Activated CD4-positive, alpha-beta T cell treated with anti-CD3 and anti-CD28 coated beads, Interleukin-2, amount 10 ng/mL, durations not matched to agents 24 days and 14 days (primary cell): ENCODE data around the gene SRR. TPM values are rescaled to one million over a fixed set of nuclear protein-coding genes. Genes with fewer than 3 reads are reported as not detected.
"Not testable (repeated sequence)": the region's sequence is repeated elsewhere in the genome, so short reads cannot be mapped to it uniquely, and the experiment has no call there.

Source experiments
- DNase-seq: peaks from one replicate; pipeline ENCODE4 v3.0.0; 2022
- H3K27ac Mint-ChIP-seq: one replicate; pipeline ENCODE4 v1.8.0; 2022; ENCODE audit warnings: mild to moderate bottlenecking, mixed read lengths
- H3K27me3 Mint-ChIP-seq: one replicate; pipeline ENCODE4 v1.8.0; 2022; ENCODE audit warnings: mixed read lengths
- H3K36me3 Mint-ChIP-seq: one replicate; pipeline ENCODE4 v1.8.0; 2022; ENCODE audit warnings: low read depth, mild to moderate bottlenecking, mixed read lengths
- H3K4me1 Mint-ChIP-seq: one replicate; pipeline ENCODE4 v1.8.0; 2021; ENCODE audit warnings: mixed read lengths
- H3K4me3 Mint-ChIP-seq: one replicate; pipeline ENCODE4 v1.8.0; 2022; ENCODE audit warnings: mild to moderate bottlenecking, moderate library complexity, mixed read lengths
- H3K9me3 Mint-ChIP-seq: one replicate; pipeline ENCODE4 v1.8.0; 2021; ENCODE audit warnings: mixed read lengths
- intact Hi-C: fragments of 100-400 bp; cut with micrococcal nuclease; formaldehyde crosslinking; loops from one replicate; pipeline ENCODE4 v1.15.1; 2023
- total RNA-seq: library from RNA; stranded (reverse); gene quantifications from 2 replicates; pipeline ENCODE4 v1.2.3, GENCODE V29; 2022

The SRR gene
- total RNA-seq, 1 donor from 2014 or later = 13.8 TPM

DNA sequence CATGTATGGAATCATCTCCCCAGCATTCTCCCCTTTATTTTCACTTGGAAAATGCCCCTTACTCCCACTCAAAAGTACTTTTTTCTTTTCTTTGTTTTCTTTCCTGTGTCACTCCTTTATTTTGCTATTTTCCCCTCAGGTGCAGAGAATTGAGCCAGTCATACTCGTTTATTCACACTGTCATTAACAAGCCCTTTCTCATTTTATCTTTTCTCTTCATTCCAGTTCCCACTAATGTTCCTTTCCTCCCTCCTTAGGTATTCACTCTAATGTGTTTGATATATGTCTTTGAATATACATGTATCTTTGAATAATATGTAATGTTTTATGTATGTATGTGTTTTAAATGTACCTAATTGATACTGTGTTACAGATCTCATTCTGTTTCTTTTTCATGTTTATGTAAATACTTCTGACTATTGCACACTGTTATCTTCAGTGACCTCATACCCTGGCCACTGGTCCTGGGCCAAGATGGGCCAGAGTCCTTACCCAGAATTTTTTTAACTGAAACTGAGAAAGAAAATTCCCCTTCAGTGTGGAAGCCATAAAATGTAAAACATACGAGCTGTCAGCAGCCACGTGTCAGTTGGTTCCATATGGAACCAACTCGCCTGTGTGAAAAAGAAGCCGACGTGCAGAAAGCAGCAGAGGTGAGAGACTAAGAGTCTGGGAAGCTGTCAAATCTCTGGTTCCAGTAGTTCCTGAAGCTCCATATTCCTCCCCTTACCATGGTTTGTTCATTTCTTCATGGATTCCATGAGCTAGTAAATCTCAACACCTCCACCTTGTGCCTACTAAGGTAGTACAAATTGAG lies 5.8 kb downstream of the SRR start:
- intact Hi-C loops = no loop called here
- Mint-ChIP-seq H3K27ac (no peak overlapping the region), H3K4me3 (no peak overlapping the region), H3K27me3 (no peaks in the 10 kb centered on the region), H3K4me1 (peaks cover 17% of the 10 kb centered on the region), H3K9me3 (no peaks in the 10 kb centered on the region), H3K36me3 (peaks cover 12% of the 10 kb centered on the region)
- DNase-seq = no peak

DNA sequence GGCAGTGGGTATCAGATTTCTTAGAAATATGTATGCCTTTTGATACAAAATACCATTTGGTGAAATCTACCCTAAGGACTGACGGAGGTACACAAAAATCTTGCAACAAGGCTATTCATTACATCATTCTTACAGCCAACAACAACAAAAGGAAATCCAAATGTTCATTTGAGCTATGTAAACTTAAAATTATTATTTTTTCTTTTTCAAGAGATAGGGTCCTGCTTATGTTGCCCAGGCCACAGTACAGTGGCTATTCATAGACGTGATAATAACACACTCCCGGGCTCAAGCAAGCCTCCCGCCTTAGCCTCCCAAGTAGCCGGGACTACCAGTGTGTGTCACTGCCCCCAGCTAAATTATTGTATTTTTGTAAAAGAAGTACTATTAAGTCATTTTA lies 9.0 kb downstream of the SRR start:
- Mint-ChIP-seq H3K27ac (no peak overlapping the region), H3K9me3 (no peaks in the 10 kb centered on the region), H3K27me3 (no peaks in the 10 kb centered on the region), H3K4me1 (peaks cover 4% of the 10 kb centered on the region), H3K36me3 (peaks cover 3% of the 10 kb centered on the region), H3K4me3 (no peak overlapping the region)
- intact Hi-C loops = no loop called here
- no peak for DNase-seq

DNA sequence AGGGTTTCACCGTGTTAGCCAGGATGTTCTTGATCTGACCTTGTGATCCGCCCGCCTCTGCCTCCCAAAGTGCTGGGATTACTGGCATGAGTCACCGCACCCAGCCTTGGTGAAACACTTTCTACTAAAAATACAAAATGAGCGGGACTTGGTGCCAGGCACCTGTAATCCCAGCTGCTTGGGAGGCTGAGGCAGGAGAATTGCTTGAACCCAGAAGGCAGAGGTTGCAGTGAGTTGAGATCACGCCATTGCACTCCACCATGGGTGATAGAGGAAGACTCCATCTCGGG lies 13.1 kb downstream of the SRR start:
- intact Hi-C loops, H3K27me3 Mint-ChIP-seq, H3K4me1 Mint-ChIP-seq, H3K4me3 Mint-ChIP-seq, H3K27ac Mint-ChIP-seq, DNase-seq, H3K9me3 Mint-ChIP-seq: not testable (repeated sequence)
- peaks cover 19% of the 10 kb centered on the region for H3K36me3 Mint-ChIP-seq

DNA sequence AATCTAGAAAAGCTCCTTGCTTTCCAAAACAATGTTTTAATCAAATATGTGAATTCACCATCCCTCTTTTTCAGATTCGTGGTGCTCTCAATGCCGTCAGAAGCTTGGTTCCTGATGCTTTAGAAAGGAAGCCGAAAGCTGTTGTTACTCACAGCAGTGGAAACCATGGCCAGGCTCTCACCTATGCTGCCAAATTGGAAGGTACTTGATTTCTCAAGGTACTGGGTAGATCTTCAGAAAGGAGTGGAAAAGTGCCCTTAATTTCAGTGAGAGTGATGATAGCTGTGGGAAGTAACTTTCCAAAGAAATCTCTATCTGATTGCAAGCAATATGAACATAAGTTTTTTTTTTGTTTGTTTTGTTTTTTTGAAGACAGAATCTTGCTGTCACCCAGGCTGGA lies 14.0 kb downstream of the SRR start:
- H3K9me3 Mint-ChIP-seq = no peaks in the 10 kb centered on the region
- no peak for DNase-seq
- intact Hi-C loops = no loop called here
- H3K27ac Mint-ChIP-seq = no peak overlapping the region
- peaks cover 2% of the 10 kb centered on the region for H3K4me1 Mint-ChIP-seq
- no peak overlapping the region for H3K4me3 Mint-ChIP-seq
- no peaks in the 10 kb centered on the region for H3K27me3 Mint-ChIP-seq
- H3K36me3 Mint-ChIP-seq = peaks cover 25% of the 10 kb centered on the region

DNA sequence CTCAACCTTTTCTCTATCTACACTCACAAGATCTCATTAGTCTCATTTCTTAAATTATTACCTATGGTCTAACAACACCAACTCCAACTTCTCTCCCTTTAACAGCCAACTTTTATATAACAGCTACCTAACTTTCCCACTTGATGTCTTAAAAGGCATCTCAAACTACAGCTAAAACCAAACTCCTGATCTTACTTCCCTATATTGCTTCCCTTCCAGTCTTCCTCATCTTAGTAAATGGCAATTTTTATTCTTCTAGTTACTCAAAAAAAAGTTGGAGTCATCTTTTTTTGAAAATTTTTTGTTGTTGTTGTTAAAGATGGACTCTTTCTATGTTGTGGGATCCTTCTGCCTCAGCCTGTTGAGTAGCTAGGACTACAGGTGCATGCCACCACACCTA lies 15.3 kb downstream of the SRR start:
- no peak for DNase-seq
- Mint-ChIP-seq H3K4me1 (peaks cover 2% of the 10 kb centered on the region), H3K9me3 (no peaks in the 10 kb centered on the region), H3K36me3 (peaks cover 38% of the 10 kb centered on the region), H3K27ac (no peak overlapping the region), H3K27me3 (no peaks in the 10 kb centered on the region), H3K4me3 (no peak overlapping the region)
- intact Hi-C loops = no loop called here

DNA sequence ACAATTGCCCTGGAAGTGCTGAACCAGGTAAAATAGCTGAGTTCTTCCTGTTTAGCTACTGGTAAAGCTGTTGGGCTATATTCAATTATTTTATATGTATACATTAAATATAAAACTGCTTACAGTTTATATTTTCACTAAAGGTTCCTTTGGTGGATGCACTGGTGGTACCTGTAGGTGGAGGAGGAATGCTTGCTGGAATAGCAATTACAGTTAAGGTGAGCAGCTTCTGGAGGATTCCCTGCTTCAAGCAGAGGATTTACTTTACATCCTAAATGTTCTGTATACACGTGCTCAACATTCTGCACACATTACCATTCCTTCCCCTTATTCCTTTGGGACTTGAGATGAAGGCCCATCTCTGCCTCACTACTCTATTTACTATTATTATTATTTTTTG lies 17.6 kb downstream of the SRR start:
- Mint-ChIP-seq H3K36me3 (peaks cover 54% of the 10 kb centered on the region), H3K27ac (no peak overlapping the region), H3K9me3 (no peaks in the 10 kb centered on the region), H3K4me1 (peaks cover 2% of the 10 kb centered on the region), H3K4me3 (no peak overlapping the region), H3K27me3 (no peaks in the 10 kb centered on the region)
- no peak for DNase-seq
- intact Hi-C loops = no loop called here

DNA sequence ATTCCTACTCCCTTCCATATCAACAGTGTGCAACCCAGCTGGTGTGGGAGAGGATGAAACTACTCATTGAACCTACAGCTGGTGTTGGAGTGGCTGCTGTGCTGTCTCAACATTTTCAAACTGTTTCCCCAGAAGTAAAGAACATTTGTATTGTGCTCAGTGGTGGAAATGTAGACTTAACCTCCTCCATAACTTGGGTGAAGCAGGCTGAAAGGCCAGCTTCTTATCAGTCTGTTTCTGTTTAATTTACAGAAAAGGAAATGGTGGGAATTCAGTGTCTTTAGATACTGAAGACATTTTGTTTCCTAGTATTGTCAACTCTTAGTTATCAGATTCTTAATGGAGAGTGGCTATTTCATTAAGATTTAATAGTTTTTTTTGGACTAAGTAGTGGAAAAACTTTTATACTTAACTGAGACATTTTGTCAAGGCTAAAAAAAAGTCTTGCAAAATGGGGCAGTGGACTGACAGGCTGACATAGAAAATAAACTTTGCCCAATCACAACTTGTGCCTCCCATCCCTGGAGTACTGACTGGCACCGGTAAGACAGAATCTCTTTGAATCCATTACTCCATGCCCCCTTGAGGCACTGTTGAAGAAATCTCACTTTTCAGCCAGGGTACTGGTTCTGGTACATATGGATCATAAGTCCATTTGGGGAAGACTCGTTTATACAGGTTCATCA lies 20.0 kb downstream of the SRR start:
- Mint-ChIP-seq H3K36me3 (peaks cover 63% of the 10 kb centered on the region), H3K4me3 (no peak overlapping the region), H3K27ac (no peak overlapping the region), H3K9me3 (no peaks in the 10 kb centered on the region), H3K27me3 (no peaks in the 10 kb centered on the region), H3K4me1 (peaks cover 2% of the 10 kb centered on the region)
- intact Hi-C loops = no loop called here
- no peak for DNase-seq

DNA sequence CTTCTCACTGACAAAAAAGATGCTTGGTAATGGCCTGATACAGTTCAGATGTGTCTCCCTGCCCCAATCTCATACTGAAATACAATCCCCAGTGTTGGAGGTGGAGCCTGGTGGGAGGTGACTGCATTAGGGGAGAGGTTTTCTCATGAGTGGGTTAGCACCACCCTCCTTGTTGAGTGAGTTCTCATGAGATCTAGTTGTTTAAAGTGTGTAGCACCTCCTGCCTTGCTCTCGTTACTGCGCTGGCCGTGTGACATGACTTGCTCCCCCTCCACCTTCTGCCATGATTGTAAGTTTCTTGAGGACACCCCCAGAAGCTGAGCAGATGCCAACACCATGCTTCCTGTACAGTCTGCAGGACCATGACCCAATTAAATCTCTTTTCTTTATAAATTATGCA lies 27.6 kb downstream of the SRR start:
- Mint-ChIP-seq H3K4me1 (peaks cover 15% of the 10 kb centered on the region), H3K27me3 (no peaks in the 10 kb centered on the region), H3K27ac (no peak overlapping the region), H3K36me3 (peaks cover 23% of the 10 kb centered on the region), H3K4me3 (no peak overlapping the region), H3K9me3 (no peaks in the 10 kb centered on the region)
- no peak for DNase-seq
- intact Hi-C loops = no loop called here

DNA sequence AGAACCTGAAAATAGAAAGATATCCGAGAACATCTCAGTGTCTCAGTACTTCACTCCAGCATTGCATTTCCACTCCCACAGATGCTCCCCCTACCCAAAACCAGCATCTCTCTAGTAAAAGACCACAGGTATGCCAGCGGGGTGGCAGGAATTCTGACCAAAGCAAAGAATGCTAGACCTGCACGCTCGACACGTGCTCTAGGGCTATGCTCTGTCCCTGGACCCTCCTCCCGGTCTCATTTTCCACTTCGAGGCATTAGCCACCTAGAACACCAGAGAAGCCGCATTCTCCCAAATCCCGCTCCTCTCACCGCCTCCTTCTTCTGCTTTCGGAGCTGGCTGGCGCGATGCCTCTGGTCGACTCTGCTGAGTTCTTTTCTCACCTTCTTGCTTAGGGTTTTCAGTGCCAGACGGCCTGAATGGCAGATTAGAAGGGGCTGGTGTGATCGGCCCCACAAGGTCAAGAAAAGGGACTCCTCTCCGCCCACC lies 32.0 kb downstream of the SRR start:
- intact Hi-C loops = loop anchor here (1.0 to 2.0 kb wide), 6 partner anchors 18 to 281 kb away; partner anchors contain the start of genes HIC1, METTL16 and MNT
- Mint-ChIP-seq H3K27ac (peak overlapping the region; percentile 96), H3K4me1 (peaks cover 14% of the 10 kb centered on the region), H3K27me3 (no peaks in the 10 kb centered on the region), H3K36me3 (no peaks in the 10 kb centered on the region), H3K4me3 (no peak overlapping the region), H3K9me3 (no peaks in the 10 kb centered on the region)
- no peak for DNase-seq

DNA sequence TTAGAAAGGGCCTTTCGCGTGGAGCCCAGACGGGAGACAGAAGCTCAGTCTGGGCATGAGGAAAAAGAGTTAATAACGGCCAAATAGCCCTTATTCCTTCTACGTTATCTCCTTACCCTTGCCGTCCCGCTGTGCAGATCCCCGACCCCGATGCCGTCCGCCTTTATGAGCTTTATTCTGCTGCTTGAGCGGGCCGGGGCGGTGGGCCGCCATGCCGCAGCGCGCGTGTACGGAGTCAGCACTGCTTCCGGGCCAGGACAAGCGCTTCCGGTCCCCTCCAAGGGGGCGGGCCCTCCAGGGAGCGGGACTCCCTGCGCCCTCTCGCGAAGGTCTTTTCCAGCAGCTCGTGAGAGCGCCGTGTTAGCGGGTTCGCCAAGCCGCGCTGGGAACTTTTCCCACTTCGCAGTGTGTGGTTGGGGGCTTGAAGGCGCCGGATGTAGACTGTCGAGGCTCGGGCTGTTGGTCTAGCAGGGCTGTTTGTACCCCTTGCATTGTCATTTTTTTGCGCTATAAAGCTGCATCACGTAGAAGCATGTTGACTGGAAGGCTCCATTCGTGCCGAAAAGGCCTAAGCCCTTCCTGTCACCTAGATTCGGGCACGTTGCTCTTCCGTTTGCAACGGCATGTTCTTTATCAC lies 32.6 kb downstream of the SRR start, which contains the start of gene TSR1:
TSR1 (minus strand) TSS at position 243 of the 637 bp plus-strand sequence; CDS start at position 213, 30 bp downstream.
- DNase-seq = peak; percentile 98
- Mint-ChIP-seq H3K4me1 (peaks cover 14% of the 10 kb centered on the region), H3K27ac (peak within 1 kb of the TSS; percentile 96), H3K36me3 (no peaks in the 10 kb centered on the region), H3K9me3 (no peaks in the 10 kb centered on the region), H3K27me3 (no peaks in the 10 kb centered on the region), H3K4me3 (no peak within 1 kb of the TSS)
- intact Hi-C loops = loop anchor here (1.0 to 2.0 kb wide), 6 partner anchors 17 to 282 kb away; partner anchors contain the start of genes HIC1, METTL16 and MNT

DNA sequence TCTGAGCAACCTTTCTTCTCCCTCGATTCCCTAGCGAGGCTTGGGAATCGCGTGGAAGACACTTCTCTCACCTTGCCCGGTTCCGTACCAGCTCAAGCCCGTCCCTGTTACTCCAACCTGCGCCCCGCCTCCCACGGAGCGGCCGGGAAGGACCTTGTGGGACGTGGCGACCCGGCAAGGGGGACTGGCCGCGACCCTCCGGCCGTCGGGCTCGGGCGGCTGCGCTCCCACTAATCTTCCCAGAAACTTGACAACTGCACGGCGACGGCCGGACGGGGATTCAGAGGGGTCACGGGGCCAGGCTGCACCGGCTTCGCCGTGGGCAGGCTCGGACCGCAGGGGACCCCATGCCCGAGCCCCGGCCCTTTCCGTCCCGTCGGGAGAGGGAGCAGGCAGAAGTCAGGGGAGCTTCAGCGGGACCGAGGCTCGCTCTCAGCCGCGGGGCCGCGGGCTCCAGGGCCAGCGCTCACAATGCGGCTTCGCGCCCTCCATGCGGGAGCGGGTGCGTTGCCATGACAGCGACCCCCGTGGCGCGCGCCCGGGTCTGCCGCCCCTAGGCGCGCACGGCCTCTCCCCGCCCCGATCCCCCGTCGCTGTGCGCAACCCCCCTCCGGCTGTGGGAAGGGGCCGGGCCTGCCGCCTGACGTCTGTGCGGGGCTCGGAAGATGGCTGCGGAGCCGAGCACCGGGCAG lies 33.2 kb downstream of the SRR start, which contains the start of gene SGSM2:
SGSM2 (plus strand) TSS at position 650 of the 692 bp plus-strand sequence. CDS start 188 bp downstream, outside the sequence.
- intact Hi-C loops = loop anchor here (1.0 to 2.0 kb wide), 6 partner anchors 16 to 282 kb away; partner anchors contain the start of genes HIC1, METTL16 and MNT
- Mint-ChIP-seq H3K9me3 (no peaks in the 10 kb centered on the region), H3K27ac (peak within 1 kb of the TSS; percentile 96), H3K4me1 (peaks cover 14% of the 10 kb centered on the region), H3K4me3 (peak within 1 kb of the TSS; percentile 81), H3K27me3 (no peaks in the 10 kb centered on the region), H3K36me3 (peaks cover 4% of the 10 kb centered on the region)
- DNase-seq = peak; percentile 92

DNA sequence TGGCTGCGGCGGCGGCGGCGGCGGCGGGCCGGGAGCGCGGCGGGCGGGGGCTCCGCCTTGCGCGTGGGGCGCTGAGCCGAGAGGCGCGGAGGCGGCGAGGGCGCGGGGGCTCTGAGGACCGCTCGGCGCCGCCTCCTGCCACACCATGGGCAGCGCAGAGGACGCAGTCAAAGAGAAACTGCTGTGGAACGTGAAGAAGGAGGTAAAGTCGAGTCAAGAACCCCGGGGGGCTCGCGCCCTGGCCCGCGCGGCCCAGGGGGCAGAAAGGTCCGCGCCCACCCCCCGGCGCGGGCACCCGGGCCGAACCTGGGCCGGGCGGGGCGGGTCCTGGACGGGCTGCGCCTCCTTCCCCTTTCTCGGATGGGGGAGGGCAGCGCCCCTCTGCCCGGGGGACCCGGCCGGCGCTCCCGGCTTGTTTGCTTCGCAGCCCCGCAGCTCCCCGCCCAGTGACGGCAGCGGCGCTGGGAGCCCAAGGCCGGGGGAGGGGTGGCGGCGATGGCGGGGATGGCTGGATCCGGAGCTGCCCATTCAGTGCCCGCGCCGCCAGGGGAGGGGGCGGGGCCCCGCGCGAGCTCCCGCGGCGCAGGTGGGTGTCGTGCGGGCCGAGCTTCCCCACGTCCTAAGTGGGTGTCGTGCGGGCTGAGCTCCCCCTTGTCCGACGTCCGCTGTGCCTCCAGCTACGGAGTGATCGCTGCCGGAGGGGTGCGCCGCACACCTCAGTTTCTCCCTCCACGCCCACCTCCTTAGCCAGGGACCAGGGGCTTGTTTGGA lies 34.0 kb downstream of the SRR start:
- Mint-ChIP-seq H3K27me3 (no peaks in the 10 kb centered on the region), H3K4me1 (peaks cover 14% of the 10 kb centered on the region), H3K36me3 (peaks cover 4% of the 10 kb centered on the region), H3K9me3 (no peaks in the 10 kb centered on the region), H3K4me3 (peak overlapping the region; percentile 81), H3K27ac (peak overlapping the region; percentile 71)
- DNase-seq = peak; percentile 89
- intact Hi-C loops = loop anchor here (2.0 kb wide), 3 partner anchors 55 to 283 kb away; partner anchors contain the start of genes HIC1 and MNT

DNA sequence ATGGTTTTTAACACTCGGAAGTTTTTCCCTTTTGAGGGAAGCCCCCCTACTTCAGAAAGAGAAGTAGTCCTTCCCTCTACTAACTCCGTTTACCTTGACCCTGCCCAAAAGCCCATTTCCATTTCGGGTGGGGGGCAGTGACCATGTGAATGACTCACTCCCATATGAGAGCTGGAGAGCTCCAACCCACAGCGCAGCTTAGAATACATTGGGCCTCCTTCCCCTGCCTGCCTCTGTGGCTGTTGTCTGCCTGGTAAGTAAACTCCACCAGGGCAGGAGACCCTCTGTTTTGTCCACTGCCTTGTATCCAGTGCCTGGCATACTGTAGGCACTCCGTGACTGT lies 34.5 kb downstream of the SRR start:
- Mint-ChIP-seq H3K27ac (peak overlapping the region; percentile 71), H3K27me3 (no peaks in the 10 kb centered on the region), H3K4me1 (peaks cover 18% of the 10 kb centered on the region), H3K9me3 (no peaks in the 10 kb centered on the region), H3K4me3 (peak overlapping the region; percentile 81), H3K36me3 (peaks cover 5% of the 10 kb centered on the region)
- DNase-seq = peak; percentile 63
- intact Hi-C loops = no loop called here
